Fibroblast of the conjunctiva (primary cell): Measurements from ENCODE around the gene CDC45.

Experiments used
- DNase-seq: peaks from one replicate; pipeline ENCODE4 v3.0.0-alpha.2; 2010; ENCODE audit warnings: low read depth

The CDC45 gene

DNA sequence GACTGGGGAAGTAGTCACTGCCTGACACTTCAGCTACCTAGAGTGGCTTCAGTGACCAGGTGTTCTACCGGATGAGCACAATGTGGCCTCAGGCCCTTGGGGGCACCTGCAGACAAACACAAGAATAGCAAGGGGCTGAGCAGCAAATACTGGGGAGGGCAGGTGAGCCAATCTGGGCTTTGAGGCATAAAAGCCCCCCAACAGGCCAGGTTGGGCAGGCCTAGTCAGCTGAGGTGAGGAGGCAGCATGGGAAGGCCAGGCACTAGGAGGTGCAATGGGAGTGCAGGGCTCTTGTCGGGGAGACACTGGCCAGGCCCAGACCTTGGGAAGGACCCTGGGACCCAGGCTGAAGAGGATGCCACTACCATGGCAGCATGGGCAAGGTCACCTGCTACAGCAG, 9.7 kb upstream of the CDC45 start:
- no peak for DNase-seq

DNA sequence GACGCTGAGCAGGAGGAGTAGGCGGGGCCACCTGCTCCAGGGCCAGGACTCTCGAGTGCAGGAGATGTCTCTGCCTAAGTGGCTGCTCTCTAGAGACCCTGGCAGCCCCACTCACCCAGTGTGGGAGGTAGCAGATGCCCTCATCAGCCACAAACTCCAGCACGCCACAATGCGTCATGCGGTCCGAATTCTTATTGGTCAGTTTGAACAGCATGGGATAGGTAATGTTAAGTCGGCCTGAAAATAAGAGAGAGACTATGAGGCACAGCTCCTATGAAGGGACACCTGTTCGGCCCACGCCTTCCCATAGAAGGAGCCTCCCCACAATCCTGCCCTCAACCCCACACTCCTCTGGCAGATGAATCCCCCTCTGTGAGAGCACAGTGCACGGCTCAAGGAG, 8.1 kb upstream of the CDC45 start:
- no peak for DNase-seq

DNA sequence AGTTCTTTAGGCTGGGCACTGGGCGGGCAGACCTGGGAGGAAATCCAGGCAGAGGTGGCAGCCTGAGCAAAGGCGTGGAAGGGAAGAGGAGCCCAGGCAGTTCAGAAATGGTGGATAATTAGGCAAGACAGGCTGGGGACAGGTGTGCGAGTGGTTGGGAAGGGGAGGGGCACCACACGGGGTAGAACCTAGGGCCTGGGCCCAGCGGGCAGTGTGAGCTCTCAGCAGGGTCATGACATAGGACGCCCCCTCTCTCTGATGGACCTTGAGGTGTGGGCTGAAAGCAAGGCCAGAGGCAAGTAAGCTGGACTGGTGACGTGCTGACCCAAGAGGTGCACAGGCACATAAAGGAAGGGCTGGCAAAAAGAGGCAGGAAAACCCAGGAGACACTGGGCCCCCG, 7.5 kb upstream of the CDC45 start:
- no peak for DNase-seq

DNA sequence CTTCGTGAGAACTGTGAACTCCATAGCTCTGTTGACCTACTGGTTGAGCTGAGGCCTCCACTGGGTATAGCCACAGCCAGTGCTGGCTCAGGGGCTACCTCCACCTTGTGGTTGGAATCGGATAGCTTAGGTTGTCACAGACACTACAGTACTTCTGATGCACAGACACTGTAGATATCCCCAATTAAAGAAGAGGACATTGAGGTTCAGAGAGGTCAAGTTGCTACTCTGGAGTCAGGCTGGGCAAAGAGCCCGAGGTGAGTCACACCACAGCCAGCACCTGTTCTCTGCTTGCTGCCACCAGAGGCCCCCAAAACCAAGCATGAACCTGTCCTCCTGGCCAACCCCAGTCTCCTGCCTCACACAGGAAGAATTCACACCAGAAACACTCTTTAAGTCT, 6.1 kb upstream of the CDC45 start:
- no peak for DNase-seq

DNA sequence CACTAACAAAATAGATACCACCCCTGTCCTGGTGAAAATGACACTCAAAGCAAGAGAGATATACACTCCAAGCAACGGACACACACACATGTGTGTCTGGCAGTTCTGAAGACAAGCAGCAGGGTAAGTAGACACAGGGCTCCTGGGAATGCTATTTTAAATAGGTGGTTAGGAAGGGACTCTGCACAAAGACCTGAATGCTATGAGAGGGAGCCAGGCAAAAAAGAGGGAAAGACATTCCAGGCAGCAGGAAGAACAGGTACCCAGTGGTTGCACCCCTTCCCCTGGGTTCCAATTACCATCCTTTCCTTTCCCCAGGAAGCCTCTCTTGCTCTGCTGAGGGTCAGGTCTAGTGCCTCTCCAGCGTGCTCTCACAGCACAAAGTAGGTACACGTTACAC, 3.7 kb upstream of the CDC45 start:
- DNase-seq = no peak

DNA sequence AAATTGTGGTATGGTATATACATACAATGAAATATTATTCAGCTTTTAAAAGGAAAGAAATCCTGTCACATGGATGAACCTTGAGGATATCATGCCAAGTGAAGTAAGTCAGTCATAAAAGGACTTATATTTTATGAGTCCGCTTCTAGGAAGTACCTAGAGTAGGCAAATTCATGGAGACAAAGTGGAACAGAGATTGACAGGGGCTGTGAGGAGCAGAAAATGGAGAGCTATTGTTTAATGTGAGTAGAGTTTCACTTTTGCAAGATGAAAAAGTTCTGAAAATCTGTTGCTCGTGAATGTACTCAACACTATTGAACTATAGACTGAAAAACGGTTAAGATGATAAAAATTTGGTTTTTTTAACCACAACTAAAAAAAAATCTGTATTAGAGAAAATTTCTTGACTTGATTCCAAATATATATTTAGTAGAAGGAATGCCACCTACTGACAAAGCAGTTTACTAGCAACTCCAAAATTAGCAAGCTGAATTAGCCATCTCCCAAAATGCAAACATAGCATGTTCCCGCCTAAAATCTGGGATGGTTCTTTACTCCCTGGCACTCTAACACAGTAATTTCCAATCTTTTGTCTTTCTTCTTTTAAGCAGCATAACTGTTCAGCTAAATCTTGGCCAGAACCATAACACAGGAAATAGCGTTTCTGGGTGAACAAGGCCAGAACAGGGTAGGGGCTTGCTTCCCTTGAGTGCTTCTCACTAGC, 2.2 kb upstream of the CDC45 start:
- no peak for DNase-seq

DNA sequence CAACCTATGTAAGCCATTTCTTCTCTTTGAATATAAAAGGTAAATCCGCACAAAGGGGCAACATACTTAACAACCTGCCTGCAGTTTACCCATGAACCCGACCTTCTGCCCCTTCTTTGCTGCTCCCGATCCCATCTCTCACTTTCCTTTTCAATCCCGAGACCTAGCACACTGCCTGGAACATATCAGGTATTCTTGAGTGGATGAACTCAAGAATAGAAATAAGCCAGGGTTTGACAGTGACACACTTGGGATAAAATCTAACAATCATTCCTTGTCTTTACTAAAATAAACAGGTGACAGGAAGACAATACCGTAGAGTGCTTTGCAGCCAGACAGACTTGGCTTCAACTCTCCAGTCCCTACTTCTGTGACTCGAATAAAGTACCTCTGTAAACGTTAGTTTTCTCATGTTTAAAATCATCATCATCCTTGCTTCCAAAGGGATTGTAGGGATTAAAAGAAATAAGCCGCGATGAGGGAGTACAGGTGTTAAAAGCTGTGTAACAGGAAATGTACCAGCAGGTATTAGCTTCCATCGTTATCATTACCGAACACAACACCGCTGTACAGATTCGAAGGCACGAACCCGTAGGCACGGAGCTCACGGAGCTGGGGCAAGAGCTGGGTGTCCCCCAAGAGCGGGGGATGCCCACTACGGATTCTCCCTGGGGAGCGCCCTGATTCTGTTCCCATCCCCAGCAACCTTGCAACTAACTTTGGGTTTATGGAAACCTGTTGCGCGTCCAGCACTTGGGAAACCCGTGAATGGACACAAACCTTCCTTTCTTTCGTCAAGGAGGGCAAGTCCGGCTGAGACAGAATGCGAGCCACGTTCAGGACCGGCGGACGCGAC, 1.4 kb upstream of the CDC45 start:
- DNase-seq = no peak

DNA sequence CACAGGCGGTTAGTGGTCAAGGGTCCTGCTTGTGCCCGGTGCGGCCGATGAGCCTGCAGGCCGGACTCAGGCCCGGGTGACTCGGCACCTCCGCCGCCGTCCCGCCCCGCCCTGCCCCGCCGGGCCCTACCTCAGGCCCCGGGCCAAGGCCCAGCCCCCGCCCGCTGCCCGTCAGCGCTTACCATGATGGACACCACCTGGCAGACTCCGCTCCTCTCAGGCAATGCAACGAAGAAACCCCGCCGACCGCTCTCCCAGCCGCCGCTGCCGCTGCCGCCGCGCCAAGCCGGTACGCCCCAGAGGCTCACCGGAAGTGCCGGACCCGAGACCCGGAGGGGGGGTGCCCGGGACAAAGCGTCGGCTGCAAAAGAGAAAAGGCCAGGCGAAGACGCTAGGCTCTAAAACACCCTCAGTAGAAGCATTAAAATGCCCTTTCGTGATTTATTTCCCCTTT, 792 bp upstream of the CDC45 start, which contains the start of gene UFD1:
Gene UFD1 (minus strand): TSS at position 293 of the 454 bp plus-strand sequence. CDS start 108 bp downstream, at position 185.
- DNase-seq = peak; percentile 68

DNA sequence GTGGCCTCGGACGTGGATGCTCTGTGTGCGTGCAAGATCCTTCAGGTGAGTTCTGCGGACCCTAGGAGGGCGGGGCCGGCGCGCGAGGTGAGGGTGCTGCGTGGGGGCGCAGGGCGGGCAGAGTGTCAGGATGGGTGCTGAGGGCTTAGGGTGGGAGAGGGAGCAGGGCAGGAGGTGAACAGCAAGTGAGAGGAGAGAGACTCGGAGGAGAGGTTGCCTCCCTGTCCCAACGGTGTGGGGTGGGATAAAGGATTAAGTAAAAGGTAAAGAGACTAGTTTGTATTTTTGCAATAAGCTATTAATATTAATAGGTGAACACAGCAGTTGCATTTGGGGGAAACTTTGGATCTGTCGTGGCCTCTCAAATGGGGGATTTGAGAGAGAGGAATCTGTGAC, 451 bp downstream of the CDC45 start:
- DNase-seq = no peak

DNA sequence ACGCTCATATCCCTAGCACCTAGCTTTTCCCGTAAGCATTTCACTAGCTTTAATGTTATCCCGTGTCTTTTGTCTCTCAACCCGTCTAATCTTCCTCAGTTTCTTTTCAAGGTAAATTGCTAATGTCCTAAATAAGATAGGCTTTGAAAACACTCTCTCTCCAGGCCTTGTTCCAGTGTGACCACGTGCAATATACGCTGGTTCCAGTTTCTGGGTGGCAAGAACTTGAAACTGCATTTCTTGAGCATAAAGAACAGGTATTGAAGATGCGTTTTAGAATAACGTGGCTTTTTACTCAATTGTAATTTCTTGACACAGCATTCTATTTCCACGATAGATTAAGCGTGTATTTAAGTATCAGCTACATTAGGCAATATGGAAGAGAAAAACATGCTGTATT, 1.1 kb downstream of the CDC45 start:
- DNase-seq = no peak

DNA sequence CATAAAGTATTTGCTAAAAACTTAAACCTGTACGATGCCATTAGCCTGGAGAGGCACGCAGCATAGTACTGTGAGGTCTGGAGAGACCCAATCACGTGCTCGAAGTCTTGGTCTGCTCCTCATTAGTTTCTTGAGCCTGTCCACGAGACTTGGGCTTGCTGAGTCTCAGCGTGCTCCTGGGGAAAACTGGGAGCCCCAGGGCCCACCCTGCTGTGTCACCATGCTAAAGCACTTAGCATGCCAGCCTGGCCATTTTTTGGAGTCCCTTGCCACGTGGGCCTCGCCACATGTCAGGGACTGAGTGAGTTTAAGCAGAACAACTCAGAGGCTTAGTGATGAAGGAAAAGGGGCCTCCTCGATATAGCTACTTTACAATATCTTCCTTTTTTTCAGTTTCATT, 2.6 kb downstream of the CDC45 start:
- DNase-seq = no peak

DNA sequence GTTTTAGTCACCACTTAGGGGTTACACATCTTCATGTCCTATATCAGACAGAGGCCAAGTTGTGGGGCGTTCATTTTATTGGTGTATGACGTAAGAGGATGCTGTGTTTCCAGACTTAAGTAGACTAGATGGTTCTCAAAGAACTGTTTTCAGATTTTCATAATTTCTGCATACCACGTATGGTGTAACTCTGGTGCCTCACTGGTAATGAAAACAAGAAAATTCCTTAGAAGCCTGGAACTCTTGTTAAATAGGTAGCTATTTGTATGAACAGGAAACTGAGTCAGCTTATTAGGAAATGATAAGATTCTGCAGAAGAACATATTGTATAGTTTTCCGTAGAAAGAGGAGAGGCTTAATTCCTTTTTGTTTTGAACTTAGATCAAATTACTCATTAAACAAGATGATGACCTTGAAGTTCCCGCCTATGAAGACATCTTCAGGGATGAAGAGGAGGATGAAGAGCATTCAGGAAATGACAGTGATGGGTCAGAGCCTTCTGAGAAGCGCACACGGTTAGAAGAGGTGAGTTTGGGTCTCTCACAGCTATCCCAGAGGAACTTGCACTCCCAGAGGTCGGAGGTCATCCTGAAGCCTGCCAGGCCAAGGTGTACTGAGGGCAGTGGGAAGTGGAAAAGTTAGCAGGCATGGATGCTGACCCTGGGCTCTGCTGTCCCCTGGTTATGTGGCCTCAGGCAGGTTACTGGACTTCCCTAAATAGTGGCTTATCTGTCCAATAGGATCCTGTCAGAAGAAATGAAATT, 3.9 kb downstream of the CDC45 start:
- DNase-seq = no peak

DNA sequence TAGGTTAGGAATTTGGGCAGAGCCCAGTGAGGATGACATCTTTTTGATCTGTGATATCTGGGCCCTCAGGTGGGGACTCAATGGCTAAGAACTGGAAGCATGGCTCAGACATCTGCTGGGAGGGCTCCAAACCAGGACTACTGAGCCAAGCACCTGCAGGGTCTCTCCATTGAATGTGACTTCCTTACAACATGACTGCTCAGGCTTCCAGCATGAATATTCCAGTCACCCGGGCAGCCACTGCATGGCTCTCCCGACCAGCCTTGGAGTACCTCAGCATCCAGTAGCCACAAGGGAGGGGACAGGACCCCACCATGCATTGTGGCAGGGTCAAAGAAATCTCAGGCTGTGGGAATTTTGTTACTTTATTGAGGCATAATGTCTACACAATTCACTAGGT, 8.6 kb downstream of the CDC45 start:
- DNase-seq = no peak

DNA sequence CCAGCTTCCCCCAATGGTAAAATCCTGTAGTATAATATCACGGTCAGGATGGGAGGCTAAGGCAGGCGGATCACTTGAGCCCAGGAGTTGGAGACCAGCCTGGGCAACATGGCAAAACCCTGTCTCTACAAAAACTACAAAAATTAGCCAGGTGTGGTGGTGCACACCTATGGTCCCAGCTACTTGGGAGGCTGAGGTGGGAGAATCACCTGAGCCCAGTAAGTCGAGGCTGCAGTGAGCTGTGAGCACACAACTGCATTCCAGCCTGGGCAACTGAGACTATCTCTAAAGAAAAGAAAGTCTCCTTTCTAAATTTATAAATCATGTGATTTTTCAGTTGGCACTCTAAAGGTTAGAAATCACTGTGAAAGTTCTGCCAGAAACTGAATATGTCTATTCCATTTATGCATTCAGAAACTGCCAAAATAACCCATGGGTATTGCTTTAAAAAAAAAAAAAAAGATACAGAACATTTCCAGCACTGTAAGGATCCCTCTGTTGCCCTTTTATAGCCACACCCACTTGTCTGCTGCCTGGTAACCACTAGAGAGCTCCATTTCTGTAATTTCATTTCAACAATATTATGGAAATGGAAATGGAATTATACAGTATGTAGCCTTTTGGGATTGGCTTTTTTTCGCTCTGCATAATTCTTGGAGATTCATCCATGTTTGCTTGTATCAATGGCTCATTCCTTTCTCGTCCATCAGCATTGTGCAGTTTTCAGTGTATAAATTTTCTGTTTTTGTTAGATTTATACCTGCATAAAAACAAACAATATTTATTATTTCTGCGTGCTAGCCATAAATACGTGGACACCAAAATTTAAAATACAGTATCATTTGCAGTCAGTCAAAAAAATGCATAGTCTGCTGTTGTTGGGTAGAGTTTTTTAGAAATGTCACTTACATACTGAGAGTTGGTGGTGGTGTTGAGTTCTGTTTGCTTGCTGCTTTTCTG, 9.4 kb downstream of the CDC45 start:
- DNase-seq = no peak

DNA sequence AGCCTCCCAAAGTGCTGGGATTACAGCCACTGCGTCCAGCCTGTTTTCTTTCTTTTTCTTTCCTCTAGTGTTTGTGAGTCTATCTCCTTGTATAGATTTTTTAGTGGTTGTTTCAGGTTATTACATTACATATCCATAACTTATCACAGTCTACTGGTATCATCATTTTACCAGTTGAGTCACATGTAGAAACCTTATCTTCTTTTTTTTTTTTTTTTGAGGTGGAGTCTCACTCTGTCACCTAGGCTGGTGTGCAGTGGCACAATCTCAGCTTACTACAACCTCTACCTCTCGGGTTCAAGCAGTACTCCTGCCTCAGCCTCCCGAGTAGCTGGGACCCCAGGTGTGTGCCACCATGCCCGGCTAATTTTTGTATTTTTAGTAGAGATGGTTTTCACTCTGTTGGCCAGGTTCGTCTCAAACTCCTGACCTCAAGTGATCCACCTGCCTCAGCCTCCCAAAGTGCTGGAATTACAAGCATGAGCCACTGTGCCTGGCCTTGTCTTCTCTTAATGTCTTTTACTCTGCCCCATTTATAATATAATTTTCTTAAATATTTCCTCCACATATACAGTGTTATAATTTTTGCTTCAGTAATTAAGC, 11.0 kb downstream of the CDC45 start:
- no peak for DNase-seq

DNA sequence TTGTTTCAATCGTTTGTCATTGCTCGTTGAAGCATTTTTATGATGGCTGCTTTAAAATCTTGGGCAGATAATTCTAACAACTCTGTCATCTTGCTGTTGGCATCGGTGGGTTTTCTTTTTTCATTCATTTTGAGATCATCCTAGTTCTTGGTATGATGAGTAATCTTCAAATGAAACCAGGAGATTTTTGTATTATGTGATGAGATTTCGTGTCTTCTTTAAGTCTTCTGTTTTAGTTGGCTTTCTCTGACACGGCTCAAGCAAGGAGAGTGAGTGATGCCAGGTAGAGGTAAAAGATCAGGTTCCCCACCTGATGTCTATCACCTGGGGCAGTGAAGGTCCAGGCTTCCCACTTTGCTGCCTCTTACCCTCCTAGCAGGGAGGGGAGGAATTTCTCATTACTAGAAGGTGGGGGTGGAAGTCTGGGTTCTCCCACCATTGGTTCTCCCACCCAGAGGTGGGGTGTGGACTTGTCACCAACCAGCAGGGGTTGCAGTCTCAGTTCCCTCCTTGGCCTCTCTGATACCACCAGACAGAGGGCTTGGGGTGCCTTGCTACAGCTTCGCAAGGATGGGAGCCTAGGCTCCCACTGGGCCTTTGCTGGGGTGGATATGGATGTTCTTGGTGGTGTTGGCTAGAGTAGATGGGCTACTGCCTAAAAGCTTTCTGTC, 12.9 kb downstream of the CDC45 start:
- DNase-seq = no peak

DNA sequence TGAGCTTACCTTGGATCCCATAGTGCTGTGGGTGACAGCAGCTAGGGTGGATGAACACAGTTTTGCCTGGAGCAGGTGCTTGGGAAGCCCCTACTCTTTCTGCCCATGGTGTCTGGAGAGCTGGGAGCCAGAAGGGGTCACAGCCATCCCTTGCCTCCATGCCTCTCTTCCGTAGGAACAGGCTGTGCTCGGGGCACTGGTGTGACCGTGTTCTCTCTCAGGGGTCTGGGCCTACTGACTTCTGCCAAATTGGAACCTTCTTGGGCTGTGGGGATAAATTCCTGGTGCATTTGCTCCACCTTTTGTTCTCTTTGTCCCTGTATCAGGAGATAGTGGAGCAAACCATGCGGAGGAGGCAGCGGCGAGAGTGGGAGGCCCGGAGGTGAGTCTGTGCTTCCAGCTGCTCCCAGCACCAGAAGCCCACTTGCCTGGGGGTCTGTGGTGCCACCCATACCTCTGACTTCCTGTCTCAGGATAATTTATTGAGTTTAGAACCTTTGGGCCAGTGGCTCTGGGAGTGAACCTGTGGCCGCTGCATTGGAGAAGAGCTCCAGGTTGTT, 14.4 kb downstream of the CDC45 start:
- no peak for DNase-seq

DNA sequence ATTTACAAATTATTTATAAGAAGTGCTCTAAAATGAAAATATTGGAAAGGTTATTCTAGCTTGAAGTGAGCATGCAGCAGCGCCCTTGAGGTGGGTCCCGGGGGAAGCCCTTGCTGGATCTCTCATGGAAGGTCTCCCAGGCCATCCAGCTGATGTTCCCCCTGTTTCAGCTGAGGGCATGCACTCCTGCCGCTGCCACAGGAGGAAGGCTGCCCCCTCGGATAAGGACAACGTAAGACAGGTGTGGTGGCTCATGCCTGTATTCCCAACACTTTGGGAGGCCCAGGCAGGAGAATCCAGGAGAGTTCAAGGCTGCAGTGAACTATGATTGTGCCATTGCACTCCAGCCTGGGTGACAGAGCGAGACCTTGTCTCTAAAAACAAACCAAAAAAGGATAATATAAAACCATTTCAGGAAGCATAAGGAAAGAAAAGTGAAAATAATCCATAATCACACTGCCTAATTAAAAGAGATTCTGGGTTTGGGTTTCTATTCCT, 15.0 kb downstream of the CDC45 start:
- DNase-seq = no peak

DNA sequence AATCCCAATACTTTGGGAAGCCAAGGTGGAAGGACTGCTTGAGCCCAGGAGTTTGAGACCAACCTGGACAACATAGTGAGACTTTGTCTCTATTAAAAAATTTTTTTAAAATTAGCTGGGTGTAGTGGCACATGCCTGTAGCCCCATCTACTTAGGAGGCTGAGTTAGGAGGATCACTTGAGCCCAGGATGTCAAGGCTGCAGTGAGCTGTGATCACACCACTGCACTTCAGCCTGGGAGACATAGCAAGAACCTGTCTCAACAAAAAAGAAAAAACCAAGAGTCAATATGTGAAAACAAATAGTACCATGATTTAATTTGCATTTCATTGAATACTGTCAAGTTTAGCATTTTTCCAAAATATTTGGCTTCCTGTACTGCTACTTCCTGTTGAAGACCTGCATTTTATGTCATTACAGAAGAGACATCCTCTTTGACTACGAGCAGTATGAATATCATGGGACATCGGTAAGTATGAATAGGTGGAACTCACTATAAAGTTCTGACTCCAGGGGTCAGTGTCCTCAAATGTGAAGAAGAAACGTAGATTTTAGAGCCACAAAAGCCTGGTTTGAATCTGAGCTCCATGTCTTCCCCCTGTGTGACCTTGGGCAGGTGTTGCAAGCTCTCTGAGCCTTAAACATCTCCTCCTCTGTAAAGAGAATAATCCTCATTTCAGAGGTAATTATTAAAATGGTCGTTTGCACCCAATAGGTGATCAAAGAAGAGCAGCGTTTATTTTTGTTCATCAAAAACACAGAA, 16.0 kb downstream of the CDC45 start:
- DNase-seq = no peak
